Upper lobe of left lung (tissue), 4 donors: Measurements from ENCODE around the gene TBATA.

ENCODE experiments used
- CTCF ChIP-seq, 6 experiments: fragments of 450-650 bp in 4 of 6; fragments of 200-600 bp in 2 of 6; sonication (generic) in 2 of 6; IDR thresholded peaks; one replicate each; pipeline ENCODE4 v1.5.1; 2016 to 2019; ENCODE audit warnings: antibody characterized with exemption in 6 of 6
- POLR2A ChIP-seq, 4 donors: fragments of 450-650 bp; IDR thresholded peaks; one replicate each; pipeline ENCODE4 v1.5.1; 2016 to 2017; ENCODE audit warnings: antibody characterized with exemption in 4 of 4, mild to moderate bottlenecking in 2 of 4

DNA sequence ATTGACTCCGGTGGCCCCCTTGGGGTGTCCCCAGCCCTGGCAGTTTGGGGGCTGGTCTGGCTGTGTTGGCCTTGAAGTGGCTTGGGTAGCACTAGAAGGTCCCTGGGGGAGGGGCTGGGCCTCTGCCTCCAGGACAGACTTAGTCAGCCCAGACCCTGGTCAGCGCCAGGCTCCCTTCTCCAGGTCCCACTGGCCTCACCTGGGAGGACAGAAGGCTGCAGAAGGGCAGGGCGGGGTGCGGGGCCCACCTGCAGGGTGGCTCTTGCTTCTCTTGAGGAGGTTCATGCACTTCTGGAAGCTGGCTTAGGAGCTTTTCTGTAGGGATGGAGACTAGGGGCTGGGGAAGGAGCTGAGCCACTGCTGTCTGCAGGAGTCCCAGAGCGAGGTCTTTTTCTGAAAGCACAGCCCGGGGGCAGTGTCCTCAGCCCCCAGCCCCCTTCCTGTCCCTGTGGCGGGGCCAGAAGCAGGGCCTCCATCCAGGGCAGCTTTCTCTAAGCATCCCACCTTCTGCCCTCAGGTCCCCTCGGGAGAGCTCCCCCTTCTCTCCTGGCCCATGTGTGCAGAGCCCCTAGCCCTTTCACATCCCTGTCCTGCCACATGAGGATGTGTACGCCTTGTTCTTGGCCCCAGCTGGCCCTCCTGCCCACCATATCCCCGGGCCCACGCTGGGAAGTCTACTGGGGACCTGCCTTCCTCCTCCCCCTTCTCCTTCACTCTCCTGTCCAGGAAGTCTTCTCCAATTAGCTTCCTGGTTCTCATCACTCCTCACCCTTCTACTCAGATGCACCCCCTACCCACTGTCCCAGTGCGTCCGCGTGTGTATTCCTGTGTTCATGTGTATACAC is 11.0 kb downstream of the TBATA start:
- TF ChIP-seq CTCF (IDR thresholded peaks at IDR 0.05): no peak
- no peak for TF ChIP-seq POLR2A (IDR thresholded peaks at IDR 0.05)
